ENCODE measurements around the gene TSPAN31. TPM values are rescaled to one million over a fixed set of nuclear protein-coding genes. Genes with fewer than 3 reads are reported as not detected.

The TSPAN31 gene
- total RNA-seq, 1 experiment from 2014 or later = 20.3 TPM

DNA sequence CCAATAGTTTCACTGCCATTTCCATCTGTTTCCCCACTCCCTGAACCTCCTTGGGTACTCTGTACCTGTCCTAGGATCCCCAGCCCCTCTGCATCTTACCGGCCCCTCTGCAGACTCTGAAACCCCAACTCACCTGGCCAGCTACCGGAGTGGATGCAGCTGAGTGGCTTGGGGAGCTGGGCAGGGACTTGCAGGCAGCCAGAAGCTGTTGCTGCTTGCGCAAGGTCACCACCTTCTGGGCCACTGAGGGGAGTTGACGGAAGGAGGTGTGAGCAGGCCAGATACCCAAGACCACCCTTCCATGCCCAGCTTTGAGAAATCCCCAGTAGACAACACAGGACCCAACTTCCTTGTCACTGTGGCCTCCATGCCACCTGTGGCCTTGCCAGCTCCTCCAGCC is 12.6 kb upstream of the TSPAN31 start:
- H3K79me2 ChIP-seq (ENCODE audit: low read length) = no peaks in the 10 kb centered on the region
- no peaks in the 10 kb centered on the region for H4K20me1 ChIP-seq (ENCODE audit: low read length)
- H3K9ac ChIP-seq (ENCODE audit: low read length) = no peak overlapping the region
- H3K4me2 ChIP-seq (ENCODE audit: low read length) = no peak overlapping the region
- H2AFZ ChIP-seq (ENCODE audit: low read length) = no peak overlapping the region
- H3K36me3 ChIP-seq (ENCODE audit: low read depth, low read length) = no peaks in the 10 kb centered on the region
- ChIA-PET CTCF (no interaction called here), POLR2A (ENCODE audit: unreplicated experiment) (no interaction called here)
- H3K4me1 ChIP-seq (ENCODE audit: insufficient read depth, low read length) = peaks cover 10% of the 10 kb centered on the region; the same call in 1 of the 2 replicates
- H3K9me2 ChIP-seq (replicated peaks; ENCODE audit: low read length) = no peaks in the 10 kb centered on the region
- peaks cover 26% of the 10 kb centered on the region for H3K27me3 ChIP-seq (ENCODE audit: low read length)
- no peak overlapping the region for H3K27ac ChIP-seq (ENCODE audit: low read length)
- ATAC-seq (no peak), DNase-seq (no peak)
- BruUV-seq (replicated peaks) = no TSS peak
- H3K9me3 ChIP-seq (ENCODE audit: low read length) = no peaks in the 10 kb centered on the region
- no peak overlapping the region for H3K4me3 ChIP-seq (ENCODE audit: low read length)
- intact Hi-C loops (cut with micrococcal nuclease) = no loop called here
- H3F3A ChIP-seq (ENCODE audit: low read length, unreplicated experiment) = no peaks in the 10 kb centered on the region
- no peak for TF ChIP-seq EZH2phosphoT487 (IDR thresholded peaks at IDR 0.05; ENCODE audit: borderline replicate concordance, low read length)
- TF ChIP-seq EZH2 (IDR thresholded peaks at IDR 0.05; ENCODE audit: low read length, unreplicated experiment) = no peak
- TF ChIP-seq, protein P1, sequence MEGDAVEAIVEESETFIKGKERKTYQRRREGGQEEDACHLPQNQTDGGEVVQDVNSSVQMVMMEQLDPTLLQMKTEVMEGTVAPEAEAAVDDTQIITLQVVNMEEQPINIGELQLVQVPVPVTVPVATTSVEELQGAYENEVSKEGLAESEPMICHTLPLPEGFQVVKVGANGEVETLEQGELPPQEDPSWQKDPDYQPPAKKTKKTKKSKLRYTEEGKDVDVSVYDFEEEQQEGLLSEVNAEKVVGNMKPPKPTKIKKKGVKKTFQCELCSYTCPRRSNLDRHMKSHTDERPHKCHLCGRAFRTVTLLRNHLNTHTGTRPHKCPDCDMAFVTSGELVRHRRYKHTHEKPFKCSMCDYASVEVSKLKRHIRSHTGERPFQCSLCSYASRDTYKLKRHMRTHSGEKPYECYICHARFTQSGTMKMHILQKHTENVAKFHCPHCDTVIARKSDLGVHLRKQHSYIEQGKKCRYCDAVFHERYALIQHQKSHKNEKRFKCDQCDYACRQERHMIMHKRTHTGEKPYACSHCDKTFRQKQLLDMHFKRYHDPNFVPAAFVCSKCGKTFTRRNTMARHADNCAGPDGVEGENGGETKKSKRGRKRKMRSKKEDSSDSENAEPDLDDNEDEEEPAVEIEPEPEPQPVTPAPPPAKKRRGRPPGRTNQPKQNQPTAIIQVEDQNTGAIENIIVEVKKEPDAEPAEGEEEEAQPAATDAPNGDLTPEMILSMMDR (conservative IDR thresholded peaks at IDR 0.05; ENCODE audit: low read depth, low read length) = no peak

DNA sequence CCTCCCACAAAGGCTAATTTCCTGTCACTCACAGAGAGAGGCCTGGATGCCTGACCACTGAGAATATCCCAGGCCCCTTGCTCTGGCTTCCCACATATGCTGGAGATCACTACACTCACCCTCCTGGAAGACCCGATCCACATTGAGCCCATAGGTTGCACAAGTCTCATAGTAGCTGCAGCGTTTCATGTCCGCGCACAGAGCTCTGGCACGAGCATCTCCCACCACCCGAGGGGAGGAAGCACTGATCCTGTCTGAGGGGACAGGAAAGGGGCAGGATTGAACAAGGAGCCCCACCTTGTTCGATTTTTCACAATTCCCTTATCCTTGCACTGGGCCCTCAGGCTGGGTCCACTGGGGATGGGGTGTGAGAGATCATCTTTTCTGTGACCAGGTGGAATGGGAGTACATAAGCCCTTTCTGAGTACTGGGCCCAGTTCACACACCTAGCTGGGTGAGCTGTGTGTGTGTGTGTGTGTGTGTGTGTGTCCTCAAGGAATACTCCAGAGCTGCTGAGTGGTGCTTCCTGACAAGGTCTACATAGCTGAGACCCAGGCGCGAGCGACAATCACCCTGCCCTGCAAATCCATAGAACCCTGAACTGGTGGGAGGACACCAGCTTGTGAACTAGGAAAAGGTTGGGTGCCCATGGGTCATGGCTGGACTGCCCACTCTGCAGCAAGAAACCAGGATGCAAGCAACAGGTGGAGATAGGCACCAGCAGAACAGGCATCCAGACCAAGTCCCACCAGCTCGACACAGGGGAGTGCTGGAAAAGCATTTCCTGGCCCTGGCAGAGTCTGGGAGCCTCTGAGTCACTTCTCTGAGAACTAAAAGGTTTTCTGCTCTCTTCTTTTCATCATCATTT is 11.9 kb upstream of the TSPAN31 start:
- Histone ChIP-seq H3K4me3 (ENCODE audit: low read length) (no peak overlapping the region), H4K20me1 (ENCODE audit: low read length) (no peaks in the 10 kb centered on the region), H3K4me2 (ENCODE audit: low read length) (no peak overlapping the region), H2AFZ (ENCODE audit: low read length) (no peak overlapping the region), H3K27me3 (ENCODE audit: low read length) (peaks cover 33% of the 10 kb centered on the region), H3K79me2 (ENCODE audit: low read length) (no peaks in the 10 kb centered on the region), H3F3A (ENCODE audit: low read length, unreplicated experiment) (no peaks in the 10 kb centered on the region), H3K9me2 (replicated peaks; ENCODE audit: low read length) (no peaks in the 10 kb centered on the region), H3K9ac (ENCODE audit: low read length) (no peak overlapping the region), H3K4me1 (ENCODE audit: insufficient read depth, low read length) (peaks cover 17% of the 10 kb centered on the region), H3K36me3 (ENCODE audit: low read depth, low read length) (no peaks in the 10 kb centered on the region), H3K9me3 (ENCODE audit: low read length) (no peaks in the 10 kb centered on the region), H3K27ac (ENCODE audit: low read length) (no peak overlapping the region)
- TF ChIP-seq EZH2 (IDR thresholded peaks at IDR 0.05; ENCODE audit: low read length, unreplicated experiment) (no peak), EZH2phosphoT487 (IDR thresholded peaks at IDR 0.05; ENCODE audit: borderline replicate concordance, low read length) (no peak)
- TF ChIP-seq, protein P1 (conservative IDR thresholded peaks at IDR 0.05; ENCODE audit: low read depth, low read length) = no peak
- ChIA-PET POLR2A (ENCODE audit: unreplicated experiment) (no interaction called here), CTCF (no interaction called here)
- no peak for DNase-seq
- no peak for ATAC-seq
- no TSS peak for BruUV-seq (replicated peaks)
- intact Hi-C loops (cut with micrococcal nuclease) = no loop called here

DNA sequence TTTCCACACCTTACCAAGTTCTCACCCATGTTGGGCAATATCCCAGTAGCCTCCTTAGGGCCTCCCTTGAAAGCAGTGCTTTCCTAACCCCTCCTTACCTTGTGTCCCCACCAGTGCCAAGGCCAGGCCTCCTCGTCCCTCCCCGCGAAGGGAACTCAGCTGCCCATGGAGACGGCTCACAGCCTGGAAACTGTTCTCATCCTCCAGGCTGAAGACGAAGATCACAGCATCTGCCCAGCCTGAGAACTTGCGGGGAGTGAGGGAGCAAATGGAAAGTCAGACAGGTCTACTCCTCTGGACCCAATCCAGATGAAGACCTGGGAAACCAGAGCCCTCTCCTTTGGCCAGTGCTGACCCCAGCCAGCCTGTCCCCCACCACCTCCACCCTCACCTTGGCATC is 10.9 kb upstream of the TSPAN31 start:
- H3K79me2 ChIP-seq (ENCODE audit: low read length) = no peaks in the 10 kb centered on the region
- no peaks in the 10 kb centered on the region for H3K36me3 ChIP-seq (ENCODE audit: low read depth, low read length)
- H3K9me3 ChIP-seq (ENCODE audit: low read length) = no peaks in the 10 kb centered on the region
- peaks cover 39% of the 10 kb centered on the region for H3K27me3 ChIP-seq (ENCODE audit: low read length)
- CTCF ChIA-PET = no interaction called here
- no peak overlapping the region for H2AFZ ChIP-seq (ENCODE audit: low read length)
- TF ChIP-seq EZH2phosphoT487 (IDR thresholded peaks at IDR 0.05; ENCODE audit: borderline replicate concordance, low read length) (no peak), EZH2 (IDR thresholded peaks at IDR 0.05; ENCODE audit: low read length, unreplicated experiment) (no peak)
- TF ChIP-seq, protein P1 (conservative IDR thresholded peaks at IDR 0.05; ENCODE audit: low read depth, low read length) = no peak
- no peak overlapping the region for H3K9ac ChIP-seq (ENCODE audit: low read length)
- no peaks in the 10 kb centered on the region for H4K20me1 ChIP-seq (ENCODE audit: low read length)
- no TSS peak for BruUV-seq (replicated peaks)
- no peaks in the 10 kb centered on the region for H3F3A ChIP-seq (ENCODE audit: low read length, unreplicated experiment)
- H3K27ac ChIP-seq (ENCODE audit: low read length) = no peak overlapping the region
- intact Hi-C loops (cut with micrococcal nuclease) = no loop called here
- POLR2A ChIA-PET (ENCODE audit: unreplicated experiment) = no interaction called here
- DNase-seq (no peak), ATAC-seq (no peak)
- no peaks in the 10 kb centered on the region for H3K9me2 ChIP-seq (replicated peaks; ENCODE audit: low read length)
- H3K4me2 ChIP-seq (ENCODE audit: low read length) = no peak overlapping the region
- H3K4me3 ChIP-seq (ENCODE audit: low read length) = no peak overlapping the region
- H3K4me1 ChIP-seq (ENCODE audit: insufficient read depth, low read length) = peaks cover 17% of the 10 kb centered on the region

Measured in PC-3 (cell line).